Measurements from ENCODE around the gene IRAK2. TPM values are rescaled to one million over a fixed set of nuclear protein-coding genes. Genes with fewer than 3 reads are reported as not detected.

Gene IRAK2
- total RNA-seq, 1 donor from 2014 or later = 4.7 TPM

DNA sequence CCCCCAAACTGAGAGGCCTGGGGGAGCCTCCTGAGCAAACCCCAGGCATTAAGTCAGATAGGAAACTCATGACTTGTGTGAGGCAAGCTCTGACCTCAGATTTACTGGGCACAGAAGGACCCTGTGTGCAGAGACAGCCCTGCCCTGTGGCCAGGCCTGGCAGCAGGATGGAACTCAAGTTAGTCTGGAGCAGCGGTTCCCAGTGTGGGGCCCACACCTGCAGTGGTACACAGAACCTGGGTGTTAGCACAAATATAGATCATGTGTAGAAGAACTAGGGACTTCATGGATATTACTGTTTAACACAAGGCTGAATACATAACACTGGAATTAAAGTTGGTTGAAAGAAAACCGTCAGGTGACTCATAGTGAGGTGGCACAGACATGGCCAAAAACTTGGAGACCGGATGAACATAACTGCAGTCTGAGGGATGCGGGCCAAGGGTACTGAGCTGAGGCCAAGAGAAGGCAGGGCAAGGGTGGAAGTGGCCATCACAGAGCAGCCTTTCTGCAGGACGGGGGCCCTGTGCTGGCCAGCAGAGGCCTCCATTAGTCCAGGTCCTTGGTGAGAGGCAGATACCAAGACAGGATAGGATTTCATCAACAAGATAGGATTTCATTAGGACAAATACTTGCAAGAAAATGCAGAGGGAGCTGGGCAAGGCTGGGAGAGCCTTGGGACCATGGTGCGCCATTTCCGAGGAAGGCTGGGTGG is 40.9 kb downstream of the IRAK2 start:
- FAIRE-seq (no peak), DNase-seq (ENCODE audit: low read depth) (peak; percentile 95)
- TF ChIP-seq, protein P1, sequence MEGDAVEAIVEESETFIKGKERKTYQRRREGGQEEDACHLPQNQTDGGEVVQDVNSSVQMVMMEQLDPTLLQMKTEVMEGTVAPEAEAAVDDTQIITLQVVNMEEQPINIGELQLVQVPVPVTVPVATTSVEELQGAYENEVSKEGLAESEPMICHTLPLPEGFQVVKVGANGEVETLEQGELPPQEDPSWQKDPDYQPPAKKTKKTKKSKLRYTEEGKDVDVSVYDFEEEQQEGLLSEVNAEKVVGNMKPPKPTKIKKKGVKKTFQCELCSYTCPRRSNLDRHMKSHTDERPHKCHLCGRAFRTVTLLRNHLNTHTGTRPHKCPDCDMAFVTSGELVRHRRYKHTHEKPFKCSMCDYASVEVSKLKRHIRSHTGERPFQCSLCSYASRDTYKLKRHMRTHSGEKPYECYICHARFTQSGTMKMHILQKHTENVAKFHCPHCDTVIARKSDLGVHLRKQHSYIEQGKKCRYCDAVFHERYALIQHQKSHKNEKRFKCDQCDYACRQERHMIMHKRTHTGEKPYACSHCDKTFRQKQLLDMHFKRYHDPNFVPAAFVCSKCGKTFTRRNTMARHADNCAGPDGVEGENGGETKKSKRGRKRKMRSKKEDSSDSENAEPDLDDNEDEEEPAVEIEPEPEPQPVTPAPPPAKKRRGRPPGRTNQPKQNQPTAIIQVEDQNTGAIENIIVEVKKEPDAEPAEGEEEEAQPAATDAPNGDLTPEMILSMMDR (IDR thresholded peaks at IDR 0.05; ENCODE audit: insufficient read depth, low read length, severe bottlenecking) = no peak
- no peaks in the 10 kb centered on the region for H3K36me3 ChIP-seq (ENCODE audit: control insufficient read depth, insufficient read depth, low read length)
- no peaks in the 10 kb centered on the region for H3K27me3 ChIP-seq (ENCODE audit: control insufficient read depth, insufficient read depth, low read length)
- no peak overlapping the region for H3K4me3 ChIP-seq (ENCODE audit: low read depth, low read length)

DNA sequence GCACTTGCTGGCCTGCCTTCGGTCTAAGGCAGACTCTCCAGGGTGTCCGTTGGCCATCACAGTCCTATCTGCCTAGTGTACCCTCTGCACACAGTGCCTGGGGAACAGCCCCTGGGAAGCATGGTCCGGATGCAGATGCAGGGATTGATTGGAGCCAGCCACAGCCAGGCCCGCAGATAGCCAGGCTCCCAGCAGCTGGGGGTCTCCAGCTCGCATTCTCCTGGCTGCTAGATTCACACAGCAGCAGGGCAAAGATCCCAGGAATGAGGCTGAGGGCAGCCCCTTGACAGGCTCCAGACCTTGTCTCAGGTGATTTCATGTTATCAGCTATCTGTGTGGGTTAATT is 41.4 kb downstream of the IRAK2 start:
- TF ChIP-seq, protein P1 (IDR thresholded peaks at IDR 0.05; ENCODE audit: insufficient read depth, low read length, severe bottlenecking) = no peak
- DNase-seq (ENCODE audit: low read depth) = no peak
- FAIRE-seq = no peak
- Histone ChIP-seq H3K36me3 (ENCODE audit: control insufficient read depth, insufficient read depth, low read length) (no peaks in the 10 kb centered on the region), H3K27me3 (ENCODE audit: control insufficient read depth, insufficient read depth, low read length) (no peaks in the 10 kb centered on the region), H3K4me3 (ENCODE audit: low read depth, low read length) (no peak overlapping the region)

DNA sequence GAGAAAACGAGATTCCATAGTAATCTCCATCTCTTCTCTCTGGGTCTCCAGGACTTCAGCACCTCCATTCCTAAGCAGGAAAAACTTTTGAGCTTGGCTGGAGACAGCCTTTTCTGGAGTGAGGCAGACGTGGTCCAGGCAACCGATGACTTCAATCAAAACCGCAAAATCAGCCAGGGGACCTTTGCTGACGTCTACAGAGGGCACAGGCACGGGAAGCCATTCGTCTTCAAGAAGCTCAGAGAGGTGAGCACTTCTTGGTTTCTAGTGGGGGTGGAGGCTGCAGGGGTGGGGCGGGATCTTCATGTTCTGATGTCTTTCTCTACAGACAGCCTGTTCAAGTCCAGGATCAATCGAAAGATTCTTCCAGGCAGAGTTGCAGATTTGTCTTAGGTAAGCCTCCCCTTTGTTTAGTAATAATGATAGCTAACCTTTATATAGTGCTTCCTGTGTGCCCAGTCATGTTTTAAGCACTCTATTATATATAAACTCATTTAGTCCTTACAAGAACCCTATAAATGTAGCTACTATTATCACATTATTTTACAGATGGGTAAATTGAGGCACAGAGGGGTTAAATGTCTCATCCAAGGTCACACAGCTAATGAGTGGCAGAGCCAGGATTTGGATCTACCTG is 48.6 kb downstream of the IRAK2 start:
- FAIRE-seq (no peak), DNase-seq (ENCODE audit: low read depth) (no peak)
- H3K4me3 ChIP-seq (ENCODE audit: low read depth, low read length) = no peak overlapping the region
- H3K36me3 ChIP-seq (ENCODE audit: control insufficient read depth, insufficient read depth, low read length) = no peaks in the 10 kb centered on the region
- TF ChIP-seq, protein P1 (IDR thresholded peaks at IDR 0.05; ENCODE audit: insufficient read depth, low read length, severe bottlenecking) = no peak
- H3K27me3 ChIP-seq (ENCODE audit: control insufficient read depth, insufficient read depth, low read length) = no peaks in the 10 kb centered on the region

DNA sequence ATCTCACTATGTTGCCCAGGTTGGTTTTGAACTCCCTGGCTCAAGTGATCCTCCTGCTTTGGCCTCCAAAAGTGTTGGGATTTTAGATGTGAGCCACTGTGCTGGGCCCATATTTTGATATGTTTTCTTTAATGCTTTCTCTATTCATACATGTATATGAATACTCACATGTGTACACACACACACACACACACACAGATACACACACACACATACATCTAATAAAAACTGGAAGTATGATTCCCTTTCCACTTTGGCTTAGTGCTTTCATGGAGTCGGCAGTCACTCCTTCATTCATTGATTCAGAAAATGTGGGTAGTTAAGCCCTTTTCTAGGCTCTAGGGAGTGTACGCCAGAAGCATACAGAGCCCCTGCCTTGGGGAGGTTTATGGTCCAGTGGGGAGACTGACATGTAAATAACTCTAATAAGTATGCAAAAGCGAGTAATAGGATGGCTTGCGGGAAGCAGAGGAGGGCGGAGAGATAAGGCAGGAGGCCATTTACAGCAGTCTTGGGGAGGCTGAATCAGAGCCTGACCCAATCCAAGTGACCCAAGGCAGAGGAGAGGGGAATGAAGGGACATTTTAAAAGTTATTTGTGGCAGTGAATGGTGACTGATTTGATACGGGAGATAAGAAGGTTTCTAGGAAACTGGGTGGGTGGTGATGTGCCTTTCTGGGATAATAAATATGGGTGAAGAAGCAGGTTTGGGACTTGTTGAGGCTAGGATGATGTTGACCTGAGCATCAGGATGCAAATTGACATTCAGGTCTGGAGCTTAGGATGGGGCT is 51.1 kb downstream of the IRAK2 start:
- Histone ChIP-seq H3K4me3 (ENCODE audit: low read depth, low read length) (no peak overlapping the region), H3K36me3 (ENCODE audit: control insufficient read depth, insufficient read depth, low read length) (no peaks in the 10 kb centered on the region), H3K27me3 (ENCODE audit: control insufficient read depth, insufficient read depth, low read length) (no peaks in the 10 kb centered on the region)
- DNase-seq (ENCODE audit: low read depth) = no peak
- no peak for FAIRE-seq
- TF ChIP-seq, protein P1 (IDR thresholded peaks at IDR 0.05; ENCODE audit: insufficient read depth, low read length, severe bottlenecking) = no peak

DNA sequence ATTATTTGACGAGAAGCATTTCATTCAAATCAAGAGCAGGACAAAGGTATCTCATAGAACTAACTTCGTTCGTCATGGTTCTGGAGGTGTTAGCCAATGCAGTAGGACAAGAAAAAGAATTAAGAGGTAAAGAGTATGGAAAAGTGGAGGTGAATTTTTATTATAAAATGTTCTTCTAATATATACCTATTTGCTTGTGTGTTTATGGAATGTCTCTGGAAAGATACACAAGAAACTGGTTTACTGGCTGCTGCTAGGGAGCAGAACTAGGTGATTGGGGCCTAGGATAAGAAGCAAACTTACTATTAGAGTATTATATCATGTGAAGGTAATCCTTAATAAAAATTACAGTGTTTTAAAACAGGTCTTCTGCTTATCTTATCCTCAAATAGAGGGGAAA is 52.6 kb downstream of the IRAK2 start:
- TF ChIP-seq, protein P1 (IDR thresholded peaks at IDR 0.05; ENCODE audit: insufficient read depth, low read length, severe bottlenecking) = no peak
- DNase-seq (ENCODE audit: low read depth) = no peak
- H3K36me3 ChIP-seq (ENCODE audit: control insufficient read depth, insufficient read depth, low read length) = no peaks in the 10 kb centered on the region
- no peak for FAIRE-seq
- H3K27me3 ChIP-seq (ENCODE audit: control insufficient read depth, insufficient read depth, low read length) = no peaks in the 10 kb centered on the region
- no peak overlapping the region for H3K4me3 ChIP-seq (ENCODE audit: low read depth, low read length)

Measured in bronchial epithelial cell (primary cell).